ENCODE measurements around the gene UBXN4. TPM values are rescaled to one million over a fixed set of nuclear protein-coding genes. Genes with fewer than 3 reads are reported as not detected.
"Not testable (repeated sequence)": the region's sequence is repeated elsewhere in the genome, so short reads cannot be mapped to it uniquely, and the experiment has no call there.

UBXN4 gene
- total RNA-seq, result 98.3 TPM
- long read RNA-seq, full-length matches to known transcripts, result 9 of 125 reads
- long read RNA-seq, partial matches to known transcripts, result 58 of 125 reads
- long read RNA-seq, other reads (novel, unspliced or antisense), result 58 of 125 reads

- DNase-seq (ENCODE audit: low spot score), result peak; percentile 99
Observed at GRCh38 chr2:135741395-135742324, at the start of gene UBXN4. TSS of gene UBXN4 (plus strand) at chr2:135741855. CDS start at chr2:135741930, 75 bp downstream.

- no peak for DNase-seq (ENCODE audit: low spot score)
Observed at GRCh38 chr2:135694711-135695110, 46.9 kb upstream of the UBXN4 start.

DNA sequence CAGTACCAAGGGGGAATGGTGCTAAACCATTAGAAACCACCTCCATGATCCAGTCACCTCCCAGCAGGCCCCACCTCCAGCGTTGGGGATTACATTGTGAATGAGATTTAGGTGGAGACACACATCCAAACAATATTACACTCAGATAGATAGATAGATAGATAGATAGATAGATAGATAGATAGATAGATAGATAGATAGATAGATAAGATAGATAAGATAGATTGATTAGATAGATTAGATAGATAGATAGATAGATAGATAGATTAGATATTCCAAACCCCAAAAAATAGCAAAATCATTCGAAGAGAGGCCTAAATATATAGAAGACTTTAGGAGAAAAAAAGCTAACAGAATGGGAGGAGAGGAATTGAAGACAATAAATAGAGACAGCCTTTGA, 42.8 kb upstream of the UBXN4 start:
- DNase-seq (ENCODE audit: low spot score), result no peak

GRCh38 chr2:135701442-135701841, 40.2 kb upstream of the UBXN4 start:
- DNase-seq (ENCODE audit: low spot score), result no peak

GRCh38 chr2:135703300-135703699, 38.4 kb upstream of the UBXN4 start:
- DNase-seq (ENCODE audit: low spot score), result no peak

DNA sequence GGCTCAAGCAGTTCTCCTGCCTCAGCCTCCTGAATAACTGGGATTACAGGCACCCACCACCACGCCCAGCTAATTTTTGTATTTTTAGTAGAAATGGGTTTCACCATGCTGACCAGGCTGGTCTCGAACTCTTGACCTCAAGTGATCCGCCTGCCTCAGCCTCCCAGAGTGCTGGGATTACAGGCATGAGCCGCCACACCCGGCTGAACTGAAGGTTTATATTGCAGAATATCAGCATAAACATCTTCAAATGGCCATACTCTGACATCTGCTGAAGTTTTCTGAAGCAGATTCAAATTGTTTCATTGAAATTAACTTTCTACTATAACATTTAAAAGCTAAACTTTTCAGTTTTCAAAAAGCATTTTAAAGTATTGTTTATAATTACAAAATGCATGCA, 37.6 kb upstream of the UBXN4 start:
- not testable (repeated sequence) for DNase-seq (ENCODE audit: low spot score)

DNA sequence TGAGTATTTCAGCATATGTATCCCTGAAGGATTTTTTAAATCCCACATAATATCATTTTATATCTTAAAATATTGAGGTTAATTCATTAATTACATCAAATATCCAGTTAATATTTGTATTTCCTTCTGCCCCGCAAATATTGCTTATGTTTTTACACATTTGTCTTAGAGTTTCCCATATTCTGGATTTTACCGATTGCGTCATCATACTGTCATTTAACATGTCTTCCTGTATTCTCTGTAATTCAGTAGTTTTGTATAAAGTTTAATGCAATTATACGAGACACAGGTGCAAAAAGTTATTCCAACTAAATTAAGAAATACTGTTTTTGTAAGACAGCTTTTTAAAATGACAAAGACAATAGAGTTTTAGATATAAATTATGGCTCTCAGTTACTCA, 33.5 kb upstream of the UBXN4 start:
- no peak for DNase-seq (ENCODE audit: low spot score)

DNA sequence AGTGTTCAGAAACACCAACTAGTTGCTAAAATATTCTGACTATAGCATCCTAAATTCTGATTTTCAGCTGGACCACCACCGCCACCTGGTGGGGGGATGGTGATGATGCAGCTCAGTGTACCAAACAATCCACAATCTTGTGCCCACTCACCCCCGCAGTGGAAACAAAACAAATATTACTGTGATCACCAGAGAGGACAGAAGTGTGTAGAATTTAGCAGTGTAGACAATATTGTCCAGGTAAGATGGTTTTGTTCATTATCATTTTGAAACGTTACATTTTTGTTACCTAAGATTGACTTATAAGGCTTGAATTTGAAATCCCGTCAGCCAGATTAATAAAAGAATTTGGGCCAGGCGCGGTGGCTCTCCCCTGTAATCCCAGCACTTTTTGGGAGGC, 31.7 kb upstream of the UBXN4 start:
- no peak for DNase-seq (ENCODE audit: low spot score)

DNA sequence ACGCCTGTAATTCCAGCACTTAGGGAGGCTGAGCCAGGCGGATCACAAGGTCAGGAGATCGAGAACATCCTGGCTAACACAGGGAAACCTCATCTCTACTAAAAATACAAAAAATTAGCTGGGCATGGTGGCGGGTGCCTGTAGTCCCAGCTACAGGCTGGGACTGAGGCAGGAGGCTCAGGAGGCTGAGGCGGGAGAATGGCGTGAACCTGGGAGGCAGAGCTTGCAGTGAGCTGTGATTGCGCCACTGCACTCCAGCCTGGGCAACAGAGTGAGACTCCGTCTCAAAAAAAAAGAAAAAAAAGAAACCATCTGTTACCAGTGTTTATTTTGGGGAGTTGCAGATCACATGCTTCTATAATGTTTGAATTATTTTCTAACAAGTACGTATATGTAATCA, 26.6 kb upstream of the UBXN4 start:
- DNase-seq (ENCODE audit: low spot score), result not testable (repeated sequence)

DNA sequence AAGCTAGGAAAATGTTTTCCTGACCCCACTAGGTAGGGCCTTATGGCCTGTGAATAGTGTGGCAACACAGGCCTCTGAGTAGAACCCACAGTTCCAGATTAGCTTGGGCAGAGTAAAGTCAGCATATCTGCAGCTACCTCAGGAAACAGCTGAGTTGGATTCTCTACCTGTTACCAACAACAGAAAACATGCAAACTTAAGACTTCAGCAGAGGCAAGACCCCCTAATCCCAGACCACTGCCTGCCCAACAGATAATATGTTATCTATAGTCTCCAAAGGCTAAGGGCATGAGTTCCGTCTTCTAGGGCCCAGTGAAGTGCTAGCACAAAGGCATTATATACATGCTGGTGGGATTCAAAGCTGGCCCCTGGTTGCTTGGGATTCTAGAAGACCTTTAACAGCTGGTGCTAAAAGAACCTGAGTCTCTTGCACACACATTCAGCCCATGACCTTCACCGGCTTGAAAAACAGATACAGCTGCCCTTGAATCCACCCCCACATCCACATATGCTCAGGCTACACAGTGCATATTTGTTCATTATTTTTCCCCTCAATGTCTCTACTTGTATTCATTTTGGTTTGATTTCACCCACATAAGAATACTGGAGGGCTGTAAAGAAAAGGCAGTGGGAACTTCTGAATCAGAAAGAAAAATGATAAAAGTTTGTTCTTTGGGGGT, 13.5 kb upstream of the UBXN4 start:
- DNase-seq (ENCODE audit: low spot score), result no peak

DNA sequence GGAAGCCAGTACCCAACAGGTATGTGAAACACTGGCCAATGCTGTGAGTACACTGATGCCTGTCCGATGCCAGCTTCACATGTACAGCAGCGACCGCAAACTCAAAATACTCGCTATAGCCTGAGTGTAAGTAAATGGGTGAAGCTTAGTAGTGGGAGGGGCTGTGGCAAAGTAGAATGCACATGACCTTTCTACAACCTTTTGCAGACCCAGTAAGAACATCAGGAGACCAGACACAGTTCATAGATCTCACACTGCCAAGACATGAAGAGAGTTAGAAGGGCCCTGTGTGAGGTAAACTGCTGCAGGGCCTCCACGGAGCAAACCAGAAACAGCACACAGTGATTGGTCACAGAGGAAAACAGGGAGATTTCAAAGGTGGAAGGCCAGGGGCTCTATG, 9.1 kb upstream of the UBXN4 start:
- no peak for DNase-seq (ENCODE audit: low spot score)

GRCh38 chr2:135733045-135733444, 8.6 kb upstream of the UBXN4 start:
- DNase-seq (ENCODE audit: low spot score), result no peak

GRCh38 chr2:135736546-135736945, 5.1 kb upstream of the UBXN4 start:
- DNase-seq (ENCODE audit: low spot score), result no peak

- no peak for DNase-seq (ENCODE audit: low spot score)
Observed at GRCh38 chr2:135740206-135740605, 1.4 kb upstream of the UBXN4 start.

DNA sequence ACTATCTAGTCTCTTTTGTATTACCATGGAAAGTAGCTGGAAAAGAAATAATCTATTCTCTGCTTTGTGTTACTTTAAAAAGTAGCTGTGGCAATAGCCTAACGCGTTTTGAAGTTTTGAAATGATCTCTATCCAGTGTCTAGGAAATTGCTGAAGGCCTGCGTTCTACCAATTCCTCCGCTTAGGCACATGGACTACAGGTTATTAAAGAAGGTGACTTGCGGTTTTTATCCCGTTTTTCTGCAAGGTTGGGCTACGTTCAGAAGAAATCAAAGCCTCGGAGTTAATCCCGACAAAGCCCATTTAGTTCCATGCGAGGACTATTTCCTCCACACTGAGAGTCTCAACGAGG, 636 bp upstream of the UBXN4 start:
- no peak for DNase-seq (ENCODE audit: low spot score)

- DNase-seq (ENCODE audit: low spot score), result no peak
Observed at GRCh38 chr2:135742325-135742757, 686 bp downstream of the UBXN4 start.

GRCh38 chr2:135743860-135744259, 2.2 kb downstream of the UBXN4 start:
- DNase-seq (ENCODE audit: low spot score), result no peak

DNA sequence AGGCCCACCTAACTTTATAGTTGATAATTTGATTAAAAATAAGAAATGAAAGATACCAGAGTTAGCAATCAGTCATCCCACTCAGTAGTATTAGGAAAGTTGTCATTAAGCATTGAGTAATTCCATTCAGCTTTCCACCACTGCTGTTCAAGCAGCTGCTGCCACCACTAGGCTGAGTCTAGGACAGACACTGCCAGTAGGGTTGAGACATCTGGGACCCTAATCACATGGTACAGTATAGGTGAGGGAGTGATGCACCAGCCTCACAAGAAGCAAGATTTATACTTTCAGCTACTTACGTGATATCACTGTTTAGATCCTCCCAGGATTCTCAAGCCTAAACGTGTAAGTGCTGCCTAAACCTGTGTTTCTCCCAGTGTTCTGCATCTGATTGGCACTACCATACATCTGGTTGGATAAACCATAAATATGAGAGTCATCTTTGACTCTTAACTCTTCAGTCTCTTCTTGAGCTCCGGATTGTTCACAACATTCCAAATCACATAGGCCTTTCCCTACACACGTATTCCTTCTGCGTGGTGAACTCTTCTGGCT, 3.2 kb downstream of the UBXN4 start:
- DNase-seq (ENCODE audit: low spot score), result no peak

DNA sequence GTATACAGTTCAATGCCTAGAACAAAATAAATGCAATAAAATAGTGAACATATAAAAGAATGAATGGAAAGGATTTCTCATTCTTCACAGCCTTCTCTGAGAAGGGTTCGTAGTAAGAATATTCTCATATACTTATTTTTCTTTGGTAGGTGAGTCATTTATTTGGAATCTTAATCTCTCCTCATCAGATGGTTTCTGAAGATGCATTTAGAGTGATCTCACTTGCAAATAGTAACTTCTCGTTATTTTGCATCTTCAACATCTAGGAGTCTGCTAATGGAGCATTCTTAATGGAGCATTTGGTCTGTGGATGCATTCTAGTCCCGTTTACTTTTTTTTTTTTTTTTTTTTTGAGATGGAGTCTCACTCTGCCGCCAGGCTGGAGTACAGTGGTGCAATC, 3.9 kb downstream of the UBXN4 start:
- DNase-seq (ENCODE audit: low spot score), result no peak

DNA sequence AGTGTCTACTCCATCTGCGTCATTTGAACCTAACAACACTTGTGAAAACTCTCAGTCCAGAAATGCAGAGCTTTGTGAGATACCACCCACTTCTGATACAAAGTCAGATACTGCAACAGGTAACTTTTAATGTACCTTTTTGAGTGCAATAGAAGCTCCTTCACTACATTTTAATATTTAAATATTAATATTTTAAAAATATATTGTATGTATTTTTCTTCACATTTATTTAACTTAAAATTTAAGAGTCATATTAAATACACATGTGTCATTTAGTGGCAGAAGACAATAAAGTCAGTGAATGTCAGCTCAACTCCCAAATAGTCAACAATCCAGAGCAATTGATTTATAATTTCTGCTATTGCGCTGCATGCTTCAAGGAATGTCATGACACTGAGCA, 13.9 kb downstream of the UBXN4 start:
- no peak for DNase-seq (ENCODE audit: low spot score)

DNA sequence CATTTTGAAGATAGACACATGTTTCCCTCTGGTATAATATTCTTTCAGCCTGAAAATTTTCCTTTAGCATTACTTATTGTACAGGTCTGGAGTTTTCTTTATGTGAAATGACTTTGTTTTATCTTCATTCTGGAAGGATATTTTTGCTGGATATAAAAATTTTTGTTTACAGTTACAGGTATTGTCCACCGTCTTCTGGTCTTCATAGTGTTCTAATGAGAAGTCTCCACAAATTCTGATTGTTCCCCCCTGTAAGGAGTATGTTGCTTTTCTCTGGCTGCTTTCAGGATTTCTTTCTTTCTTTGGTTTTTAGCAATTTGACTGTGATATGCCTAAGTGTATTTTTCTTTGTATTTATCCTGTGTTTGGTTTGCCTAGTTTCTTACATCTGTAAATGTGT, 15.0 kb downstream of the UBXN4 start:
- no peak for DNase-seq (ENCODE audit: low spot score)

GRCh38 chr2:135762022-135762421, 20.4 kb downstream of the UBXN4 start:
- DNase-seq (ENCODE audit: low spot score), result no peak

Data from mesenteric fat pad (tissue), 1 donor.